ENCODE measurements around the gene GIT2.
A peak's percentile ranks its signal among the peaks of the same experiment; 100 is the strongest.
"Not testable (repeated sequence)": the region's sequence is repeated elsewhere in the genome, so short reads cannot be mapped to it uniquely, and the experiment has no call there.

Gene GIT2

GRCh38 chr12:109995686-109996482 lies at the start of gene GIT2:
TSS of gene GIT2 (minus strand) at chr12:109996368. CDS start at chr12:109996224, 144 bp downstream.
- peak; percentile 35 for DNase-seq

GRCh38 chr12:110042264-110042663 lies 46.1 kb upstream of the GIT2 start:
- DNase-seq = no peak

GRCh38 chr12:110039085-110039807 lies 43.1 kb upstream of the GIT2 start:
- no peak for DNase-seq

GRCh38 chr12:110038741-110039084 lies 42.5 kb upstream of the GIT2 start:
- DNase-seq = no peak

GRCh38 chr12:110037315-110037714 lies 41.1 kb upstream of the GIT2 start:
- no peak for DNase-seq

GRCh38 chr12:110035534-110036104 lies 39.5 kb upstream of the GIT2 start:
- no peak for DNase-seq

- no peak for DNase-seq
These were observed 37.7 kb upstream of the GIT2 start for GRCh38 chr12:110033888-110034287.

- no peak for DNase-seq
These were observed 33.2 kb upstream of the GIT2 start for GRCh38 chr12:110029290-110029815.

- no peak for DNase-seq
These were observed 32.2 kb upstream of the GIT2 start for GRCh38 chr12:110028323-110028722.

GRCh38 chr12:110024051-110024450 lies 27.9 kb upstream of the GIT2 start:
- no peak for DNase-seq

- DNase-seq = no peak
These were observed 27.2 kb upstream of the GIT2 start for GRCh38 chr12:110023059-110023980.

GRCh38 chr12:110020956-110021355 lies 24.8 kb upstream of the GIT2 start:
- no peak for DNase-seq

GRCh38 chr12:110015132-110015531 lies 19.0 kb upstream of the GIT2 start:
- DNase-seq = no peak

GRCh38 chr12:110012659-110013058 lies 16.5 kb upstream of the GIT2 start:
- no peak for DNase-seq

GRCh38 chr12:110012137-110012536 lies 16.0 kb upstream of the GIT2 start:
- no peak for DNase-seq

GRCh38 chr12:110010853-110011723 lies 14.9 kb upstream of the GIT2 start:
- no peak for DNase-seq

- not testable (repeated sequence) for DNase-seq
These were observed 12.7 kb upstream of the GIT2 start for GRCh38 chr12:110008681-110009398.

- DNase-seq = no peak
These were observed 11.7 kb upstream of the GIT2 start for GRCh38 chr12:110007881-110008280.

- no peak for DNase-seq
These were observed 9.9 kb upstream of the GIT2 start for GRCh38 chr12:110006115-110006514.

GRCh38 chr12:110005319-110005973 lies 9.3 kb upstream of the GIT2 start:
- no peak for DNase-seq
